ENCODE results near the gene SSUH2.
"Not testable (repeated sequence)": the region's sequence is repeated elsewhere in the genome, so short reads cannot be mapped to it uniquely, and the experiment has no call there.

SSUH2 gene

GRCh38 chr3:8644748-8645390 lies at the start of gene SSUH2:
Gene SSUH2 (minus strand): TSS chr3:8644798. CDS start chr3:8644758, 40 bp downstream.
- no peak within 1 kb of the TSS for H3K4me3 ChIP-seq (replicated peaks; ENCODE audit: low read depth, low read length)
- TF ChIP-seq CTCF (IDR thresholded peaks at IDR 0.05; ENCODE audit: low read depth, low read length, missing control alignments), result no peak
- DNase-seq (ENCODE audit: extremely low read depth, low read depth), result no peak

GRCh38 chr3:8691295-8691694 lies 46.7 kb upstream of the SSUH2 start:
- DNase-seq (ENCODE audit: extremely low read depth, low read depth); H3K4me3 ChIP-seq (replicated peaks; ENCODE audit: low read depth, low read length): not testable (repeated sequence)

- not testable (repeated sequence) for DNase-seq (ENCODE audit: extremely low read depth, low read depth); H3K4me3 ChIP-seq (replicated peaks; ENCODE audit: low read depth, low read length)
These were observed 40.4 kb upstream of the SSUH2 start for GRCh38 chr3:8684992-8685391.

GRCh38 chr3:8682850-8683574 lies 38.4 kb upstream of the SSUH2 start:
- DNase-seq (ENCODE audit: extremely low read depth, low read depth); H3K4me3 ChIP-seq (replicated peaks; ENCODE audit: low read depth, low read length): not testable (repeated sequence)
- TF ChIP-seq CTCF (IDR thresholded peaks at IDR 0.05; ENCODE audit: low read depth, low read length, missing control alignments), result peak; percentile 17

- not testable (repeated sequence) for H3K4me3 ChIP-seq (replicated peaks; ENCODE audit: low read depth, low read length); DNase-seq (ENCODE audit: extremely low read depth, low read depth)
These were observed 37.4 kb upstream of the SSUH2 start for GRCh38 chr3:8681881-8682538.

GRCh38 chr3:8681349-8681748 lies 36.8 kb upstream of the SSUH2 start:
- no peak for DNase-seq (ENCODE audit: extremely low read depth, low read depth)
- H3K4me3 ChIP-seq (replicated peaks; ENCODE audit: low read depth, low read length), result no peak overlapping the region
- TF ChIP-seq CTCF (IDR thresholded peaks at IDR 0.05; ENCODE audit: low read depth, low read length, missing control alignments), result no peak

GRCh38 chr3:8679817-8680553 lies 35.4 kb upstream of the SSUH2 start:
- not testable (repeated sequence) for H3K4me3 ChIP-seq (replicated peaks; ENCODE audit: low read depth, low read length); DNase-seq (ENCODE audit: extremely low read depth, low read depth)

- TF ChIP-seq CTCF (IDR thresholded peaks at IDR 0.05; ENCODE audit: low read depth, low read length, missing control alignments), result no peak
- DNase-seq (ENCODE audit: extremely low read depth, low read depth), result no peak
- no peak overlapping the region for H3K4me3 ChIP-seq (replicated peaks; ENCODE audit: low read depth, low read length)
These were observed 34.2 kb upstream of the SSUH2 start for GRCh38 chr3:8678751-8679150.

- not testable (repeated sequence) for H3K4me3 ChIP-seq (replicated peaks; ENCODE audit: low read depth, low read length); DNase-seq (ENCODE audit: extremely low read depth, low read depth)
These were observed 32.7 kb upstream of the SSUH2 start for GRCh38 chr3:8677258-8677657.

GRCh38 chr3:8675591-8675990 lies 31.0 kb upstream of the SSUH2 start:
- not testable (repeated sequence) for DNase-seq (ENCODE audit: extremely low read depth, low read depth); H3K4me3 ChIP-seq (replicated peaks; ENCODE audit: low read depth, low read length)
